Fibroblast of lung (primary cell): ENCODE data around the gene RPL13A. TPM values are rescaled to one million over a fixed set of nuclear protein-coding genes. Genes with fewer than 3 reads are reported as not detected.
A peak's percentile ranks its signal among the peaks of the same experiment; 100 is the strongest.

Experiments
- DNase-seq, 2 donors: peaks; one replicate each; pipeline versions ENCODE4 v3.0.0 to v3.0.0-alpha.2; 2010; ENCODE audit warnings: low read depth in 2 of 2
- H2AFZ ChIP-seq: 2 replicates; pipeline ENCODE4 v1.5.1; 2012; ENCODE audit warnings: low read length, control low read depth, inconsistent platforms
- H3K27ac ChIP-seq: 2 replicates; pipeline ENCODE4 v1.5.1; 2011; ENCODE audit warnings: low read length, control low read depth; ENCODE audit not compliant: insufficient read depth
- H3K27me3 ChIP-seq: 2 replicates; pipeline ENCODE4 v1.5.1; 2011; ENCODE audit warnings: mild to moderate bottlenecking, low read length; ENCODE audit not compliant: control insufficient read depth, insufficient read depth
- H3K36me3 ChIP-seq: 2 replicates; pipeline ENCODE4 v1.5.1; 2011; ENCODE audit warnings: low read length; ENCODE audit not compliant: control insufficient read depth, insufficient read depth
- H3K4me1 ChIP-seq: 2 replicates; pipeline ENCODE4 v1.5.1; 2011; ENCODE audit warnings: low read length; ENCODE audit not compliant: control insufficient read depth, insufficient read depth; ENCODE audit errors: extremely low read depth
- H3K4me2 ChIP-seq: 2 replicates; pipeline ENCODE4 v1.5.1; 2011; ENCODE audit warnings: low read length, control low read depth; ENCODE audit not compliant: insufficient read depth; ENCODE audit errors: extremely low read depth
- H3K4me3 ChIP-seq, 4 experiments: fragments of 200-600 bp in 1 of 4; sonication (generic) in 1 of 4; replicated peaks in 1 of 4; 2 replicates each; pipeline ENCODE4 v1.5.1; 2011 to 2016; ENCODE audit warnings: low read length in 4 of 4, low read depth in 3 of 4, mild to moderate bottlenecking in 3 of 4, control low read depth in 2 of 4, inconsistent platforms in 1 of 4, mixed read lengths in 1 of 4; ENCODE audit not compliant: insufficient read depth in 1 of 4; ENCODE audit errors: control extremely low read depth in 1 of 4
- H3K79me2 ChIP-seq: 2 replicates; pipeline ENCODE4 v1.5.1; 2012; ENCODE audit warnings: mild to moderate bottlenecking, low read length, inconsistent platforms; ENCODE audit not compliant: control insufficient read depth, insufficient read depth
- H3K9ac ChIP-seq: 2 replicates; pipeline ENCODE4 v1.5.1; 2011; ENCODE audit warnings: mild to moderate bottlenecking, low read length, control low read depth; ENCODE audit not compliant: insufficient read depth
- H3K9me3 ChIP-seq: 2 replicates; pipeline ENCODE4 v1.5.1; 2012; ENCODE audit warnings: low read depth, low read length; ENCODE audit not compliant: control insufficient read depth, insufficient read depth
- H4K20me1 ChIP-seq: 2 replicates; pipeline ENCODE4 v1.5.1; 2011; ENCODE audit warnings: low read length; ENCODE audit not compliant: control insufficient read depth, insufficient read depth; ENCODE audit errors: extremely low read depth
- CTCF ChIP-seq, 2 donors: IDR thresholded peaks in 1 of 2; conservative IDR thresholded peaks in 1 of 2; 1 replicate in 1 of 2; 2 replicates in 1 of 2; pipeline ENCODE4 v1.5.1; 2011 to 2012; ENCODE audit warnings: low read length in 2 of 2, control low read depth in 1 of 2, inconsistent platforms in 1 of 2, low read depth in 1 of 2, mild to moderate bottlenecking in 1 of 2
- EZH2 ChIP-seq: IDR thresholded peaks from 2 replicates; pipeline ENCODE4 v1.5.1; 2012; ENCODE audit warnings: low read length, control low read depth, mild to moderate bottlenecking; ENCODE audit errors: missing control alignments
- polyA plus RNA-seq, 2 donors: library from polyadenylated mRNA; depleted of rRNA in 1 of 2; stranded (reverse) in 1 of 2; unstranded in 1 of 2; fragments of >200 nt; gene quantifications; 2 replicates each; pipeline ENCODE4 v1.2.1, GENCODE V29; 2011 to 2012; ENCODE audit warnings: missing spikeins in 1 of 2
- total RNA-seq: library from RNA; depleted of rRNA; stranded (reverse); fragments of >200 nt; gene quantifications from 2 replicates; pipeline ENCODE4 v1.2.1, GENCODE V29; 2014

The RPL13A gene
- total and polyA plus RNA-seq, 2 donors (not counting 1 experiment from before 2014, with no cell fraction given) = 1,418 to 3,385 TPM

- Histone ChIP-seq H3K4me3 (peak overlapping the region; percentile 70 to 84 (median 74)), H3K27me3 (no peaks in the 10 kb centered on the region), H3K27ac (peak overlapping the region; percentile 93), H3K36me3 (peaks cover 2% of the 10 kb centered on the region), H3K4me1 (peaks cover 3% of the 10 kb centered on the region), H3K9me3 (no peaks in the 10 kb centered on the region), H3K4me2 (peak overlapping the region; percentile 95), H2AFZ (peak overlapping the region; percentile 74), H3K79me2 (peaks cover 11% of the 10 kb centered on the region), H4K20me1 (no peaks in the 10 kb centered on the region), H3K9ac (peak overlapping the region; percentile 84)
- TF ChIP-seq CTCF (conservative IDR thresholded peaks at IDR 0.05 in 1 of 2, IDR thresholded peaks at IDR 0.05 in 1 of 2; ENCODE audit: low read depth in 1 of 2, low read length in 2 of 2) (no peak), EZH2 (no peak)
- no peak for DNase-seq
These were observed 33.6 kb upstream of the RPL13A start for GRCh38 chr19:49453757-49454240.

GRCh38 chr19:49455773-49456172 is 31.6 kb upstream of the RPL13A start:
- Histone ChIP-seq H3K4me3 (no peak overlapping the region), H3K9me3 (no peaks in the 10 kb centered on the region), H3K4me1 (peaks cover under 1% of the 10 kb centered on the region), H3K9ac (no peak overlapping the region), H3K4me2 (no peak overlapping the region), H3K79me2 (peaks cover 5% of the 10 kb centered on the region), H3K36me3 (no peaks in the 10 kb centered on the region), H4K20me1 (no peaks in the 10 kb centered on the region), H3K27me3 (no peaks in the 10 kb centered on the region), H2AFZ (no peak overlapping the region), H3K27ac (peak overlapping the region; percentile 31)
- TF ChIP-seq EZH2 = no peak
- no peak for DNase-seq

- H3K4me2 ChIP-seq = no peak overlapping the region
- H3K9ac ChIP-seq = no peak overlapping the region
- H3K79me2 ChIP-seq = peaks cover 2% of the 10 kb centered on the region
- H3K4me1 ChIP-seq = no peaks in the 10 kb centered on the region
- H3K36me3 ChIP-seq = no peaks in the 10 kb centered on the region
- H3K27me3 ChIP-seq = no peaks in the 10 kb centered on the region
- no peak overlapping the region for H3K27ac ChIP-seq
- no peak for DNase-seq
- H3K9me3 ChIP-seq = no peaks in the 10 kb centered on the region
- no peaks in the 10 kb centered on the region for H4K20me1 ChIP-seq
- H2AFZ ChIP-seq = no peak overlapping the region
- no peak overlapping the region for H3K4me3 ChIP-seq
- no peak for TF ChIP-seq EZH2
- TF ChIP-seq CTCF (conservative IDR thresholded peaks at IDR 0.05 in 1 of 2, IDR thresholded peaks at IDR 0.05 in 1 of 2; ENCODE audit: low read depth in 1 of 2, low read length in 2 of 2) = no peak
These were observed 31.1 kb upstream of the RPL13A start for GRCh38 chr19:49456326-49456725.
